ENCODE measurements around the gene INSIG2.

- TF ChIP-seq CTCF (conservative IDR thresholded peaks at IDR 0.05; ENCODE audit: low read depth, low read length) (no peak), EZH2phosphoT487 (IDR thresholded peaks at IDR 0.05; ENCODE audit: borderline replicate concordance, low read length) (no peak), EZH2 (IDR thresholded peaks at IDR 0.05; ENCODE audit: low read length, unreplicated experiment) (no peak)
Measured at GRCh38 chr2:118115761-118116160, 27.5 kb downstream of the INSIG2 start.

Data from PC-3 (cell line).